Ectodermal cell (in vitro differentiated cells): ENCODE data around the gene LRMDA.

Experiments used
- H3K27ac ChIP-seq: 2 replicates; pipeline ENCODE4 v1.7.0; 2013; ENCODE audit warnings: mild to moderate bottlenecking, low read depth, low read length; ENCODE audit not compliant: insufficient read depth, poor library complexity, severe bottlenecking
- H3K27me3 ChIP-seq: 2 replicates; pipeline ENCODE4 v1.7.0; 2013; ENCODE audit warnings: mild to moderate bottlenecking, low read length; ENCODE audit not compliant: insufficient read depth, control insufficient read depth, poor library complexity, severe bottlenecking
- H3K36me3 ChIP-seq: one replicate; pipeline ENCODE4 v1.7.0; 2013; ENCODE audit warnings: low read length; ENCODE audit not compliant: control insufficient read depth, insufficient read depth
- H3K4me1 ChIP-seq: one replicate; pipeline ENCODE4 v1.7.0; 2013; ENCODE audit warnings: low read length; ENCODE audit not compliant: control insufficient read depth, insufficient read depth
- H3K4me3 ChIP-seq: 2 replicates; pipeline ENCODE4 v1.7.0; 2013; ENCODE audit warnings: low read depth, low read length, control low read depth; ENCODE audit not compliant: insufficient read depth
- H3K9me3 ChIP-seq: 2 replicates; pipeline ENCODE4 v1.7.0; 2013; ENCODE audit warnings: mild to moderate bottlenecking, low read length, moderate library complexity; ENCODE audit not compliant: control insufficient read depth
- WGBS, 2 experiments: methylation state at CpG; one replicate each; pipeline ENCODE4 v1.1.7; 2013; ENCODE audit warnings: missing lambda C conversion rate in 2 of 2; 5-methylcytosine and 5-hydroxymethylcytosine counted together

Gene LRMDA

GRCh38 chr10:75825661-75826060, 394.2 kb downstream of the LRMDA start:
- H3K27me3 ChIP-seq = no peaks in the 10 kb centered on the region
- no peaks in the 10 kb centered on the region for H3K4me1 ChIP-seq
- no peaks in the 10 kb centered on the region for H3K9me3 ChIP-seq
- H3K27ac ChIP-seq = no peak overlapping the region
- no peaks in the 10 kb centered on the region for H3K36me3 ChIP-seq
- no peak overlapping the region for H3K4me3 ChIP-seq
- WGBS, 2 experiments = 96 to 97% methylated on average over 5 of the region's 5 CpGs

- Histone ChIP-seq H3K4me3 (no peak overlapping the region), H3K27me3 (no peaks in the 10 kb centered on the region), H3K4me1 (no peaks in the 10 kb centered on the region), H3K36me3 (no peaks in the 10 kb centered on the region), H3K27ac (no peak overlapping the region), H3K9me3 (no peaks in the 10 kb centered on the region)
- WGBS, 2 experiments = 94 to 98% methylated on average over 5 of the region's 5 CpGs
Observed at GRCh38 chr10:75826846-75827245, 395.4 kb downstream of the LRMDA start.

- Histone ChIP-seq H3K4me3 (no peak overlapping the region), H3K9me3 (no peaks in the 10 kb centered on the region), H3K36me3 (no peaks in the 10 kb centered on the region), H3K27ac (no peak overlapping the region), H3K27me3 (no peaks in the 10 kb centered on the region), H3K4me1 (no peaks in the 10 kb centered on the region)
- 94 to 96% methylated on average over 4 to 5 of the region's 5 CpGs for WGBS, 2 experiments
Observed at GRCh38 chr10:75827587-75828021, 396.2 kb downstream of the LRMDA start.

- H3K4me3 ChIP-seq = no peak overlapping the region
- no peaks in the 10 kb centered on the region for H3K36me3 ChIP-seq
- no peaks in the 10 kb centered on the region for H3K9me3 ChIP-seq
- H3K27ac ChIP-seq = no peak overlapping the region
- H3K4me1 ChIP-seq = no peaks in the 10 kb centered on the region
- no peaks in the 10 kb centered on the region for H3K27me3 ChIP-seq
- WGBS, 2 experiments = 92 to 100% methylated on average over 3 of the region's 3 CpGs
Observed at GRCh38 chr10:75828413-75828812, 397.0 kb downstream of the LRMDA start.

- no peaks in the 10 kb centered on the region for H3K36me3 ChIP-seq
- no peak overlapping the region for H3K27ac ChIP-seq
- H3K4me1 ChIP-seq = no peaks in the 10 kb centered on the region
- no peak overlapping the region for H3K4me3 ChIP-seq
- WGBS, 2 experiments = 93 to 98% methylated on average over 3 of the region's 3 CpGs
- no peaks in the 10 kb centered on the region for H3K27me3 ChIP-seq
- no peaks in the 10 kb centered on the region for H3K9me3 ChIP-seq
Observed at GRCh38 chr10:75836064-75836463, 404.6 kb downstream of the LRMDA start.

- WGBS, 2 experiments = 96 to 100% methylated on average over 1 of the region's 1 CpG
Observed at GRCh38 chr10:75838486-75838885, 407.1 kb downstream of the LRMDA start.

GRCh38 chr10:75839020-75839419, 407.6 kb downstream of the LRMDA start:
- Histone ChIP-seq H3K27me3 (no peaks in the 10 kb centered on the region), H3K9me3 (no peaks in the 10 kb centered on the region), H3K36me3 (no peaks in the 10 kb centered on the region), H3K4me3 (no peak overlapping the region), H3K27ac (no peak overlapping the region), H3K4me1 (no peaks in the 10 kb centered on the region)
- 93 to 98% methylated on average over 2 of the region's 2 CpGs for WGBS, 2 experiments

More at GRCh38 chr10:75838486-75838885, 407.1 kb downstream of the LRMDA start:
- Histone ChIP-seq H3K27ac (no peak overlapping the region), H3K4me3 (no peak overlapping the region), H3K27me3 (no peaks in the 10 kb centered on the region), H3K36me3 (no peaks in the 10 kb centered on the region), H3K9me3 (no peaks in the 10 kb centered on the region), H3K4me1 (no peaks in the 10 kb centered on the region)

GRCh38 chr10:75841266-75841665, 409.8 kb downstream of the LRMDA start:
- H3K9me3 ChIP-seq = no peaks in the 10 kb centered on the region
- WGBS, 2 experiments = 97 to 98% methylated on average over 3 of the region's 3 CpGs

GRCh38 chr10:75845176-75845947, 413.9 kb downstream of the LRMDA start:
- no peak overlapping the region for H3K4me3 ChIP-seq
- 76 to 83% methylated on average over 7 to 8 of the region's 8 CpGs for WGBS, 2 experiments
- no peaks in the 10 kb centered on the region for H3K36me3 ChIP-seq
- H3K27me3 ChIP-seq = no peaks in the 10 kb centered on the region
- no peak overlapping the region for H3K27ac ChIP-seq
- no peaks in the 10 kb centered on the region for H3K9me3 ChIP-seq
- H3K4me1 ChIP-seq = no peaks in the 10 kb centered on the region

More at GRCh38 chr10:75841266-75841665, 409.8 kb downstream of the LRMDA start:
- H3K4me1 ChIP-seq = no peaks in the 10 kb centered on the region
- H3K36me3 ChIP-seq = no peaks in the 10 kb centered on the region
- H3K27ac ChIP-seq = no peak overlapping the region
- H3K27me3 ChIP-seq = no peaks in the 10 kb centered on the region
- no peak overlapping the region for H3K4me3 ChIP-seq

GRCh38 chr10:75847477-75847876, 416.1 kb downstream of the LRMDA start:
- Histone ChIP-seq H3K9me3 (no peaks in the 10 kb centered on the region), H3K27ac (no peak overlapping the region), H3K27me3 (no peaks in the 10 kb centered on the region), H3K4me1 (no peaks in the 10 kb centered on the region), H3K36me3 (no peaks in the 10 kb centered on the region), H3K4me3 (no peak overlapping the region)
